ENCODE results near the gene RAD51B.
"Not testable (repeated sequence)": the region's sequence is repeated elsewhere in the genome, so short reads cannot be mapped to it uniquely, and the experiment has no call there.

The RAD51B gene

GRCh38 chr14:67987606-67988005, 168.0 kb downstream of the RAD51B start:
- DNase-seq, result no peak

GRCh38 chr14:67988210-67988609, 168.6 kb downstream of the RAD51B start:
- not testable (repeated sequence) for DNase-seq

GRCh38 chr14:67990576-67990975, 171.0 kb downstream of the RAD51B start:
- DNase-seq, result no peak

GRCh38 chr14:67994531-67994930, 175.0 kb downstream of the RAD51B start:
- DNase-seq, result no peak

- no peak for DNase-seq
Measured at GRCh38 chr14:67996235-67996634, 176.7 kb downstream of the RAD51B start.

GRCh38 chr14:67998834-67999233, 179.3 kb downstream of the RAD51B start:
- no peak for DNase-seq

- DNase-seq, result no peak
Measured at GRCh38 chr14:67999290-67999689, 179.7 kb downstream of the RAD51B start.

GRCh38 chr14:67999705-68000384, 180.3 kb downstream of the RAD51B start:
- no peak for DNase-seq

- DNase-seq, result no peak
Measured at GRCh38 chr14:68000511-68000910, 180.9 kb downstream of the RAD51B start.

GRCh38 chr14:68008491-68008890, 188.9 kb downstream of the RAD51B start:
- no peak for DNase-seq

GRCh38 chr14:68011406-68012028, 191.9 kb downstream of the RAD51B start:
- no peak for DNase-seq

GRCh38 chr14:68012871-68013270, 193.3 kb downstream of the RAD51B start:
- DNase-seq, result no peak

GRCh38 chr14:68013326-68013725, 193.7 kb downstream of the RAD51B start:
- no peak for DNase-seq

GRCh38 chr14:68014771-68015170, 195.2 kb downstream of the RAD51B start:
- no peak for DNase-seq

- DNase-seq, result no peak
Measured at GRCh38 chr14:68015356-68016254, 196.0 kb downstream of the RAD51B start.

GRCh38 chr14:68016255-68016914, 196.8 kb downstream of the RAD51B start:
- DNase-seq, result no peak

- DNase-seq, result no peak
Measured at GRCh38 chr14:68018598-68018997, 199.0 kb downstream of the RAD51B start.

GRCh38 chr14:68020493-68020892, 200.9 kb downstream of the RAD51B start:
- no peak for DNase-seq

GRCh38 chr14:68020999-68021663, 201.6 kb downstream of the RAD51B start:
- peak; percentile 18 for DNase-seq

- DNase-seq, result no peak
Measured at GRCh38 chr14:68027276-68027675, 207.7 kb downstream of the RAD51B start.

GRCh38 chr14:68028075-68028474, 208.5 kb downstream of the RAD51B start:
- DNase-seq, result no peak

- not testable (repeated sequence) for DNase-seq
Measured at GRCh38 chr14:68031011-68031410, 211.4 kb downstream of the RAD51B start.

GRCh38 chr14:68032154-68032553, 212.6 kb downstream of the RAD51B start:
- DNase-seq, result no peak

All from NCI-H510A (cell line).